Keratinocyte (primary cell): ENCODE measurements around the gene KLC3.

Experiments used
- CTCF ChIP-seq, 3 experiments: IDR thresholded peaks in 1 of 3; conservative IDR thresholded peaks in 1 of 3; optimal IDR thresholded peaks in 1 of 3; 2 replicates in 2 of 3; 3 replicates in 1 of 3; pipeline versions ENCODE3 to v1.5.1; 2011; ENCODE audit warnings: low read length in 3 of 3, mild to moderate bottlenecking in 3 of 3, moderate library complexity in 2 of 3, control low read depth in 1 of 3, inconsistent platforms in 1 of 3; ENCODE audit not compliant: insufficient read depth in 2 of 3; ENCODE audit errors: extremely low read depth in 1 of 3
- EZH2 ChIP-seq: IDR thresholded peaks from one replicate; pipeline ENCODE4 v1.6.1; 2012; ENCODE audit warnings: inconsistent platforms, mild to moderate bottlenecking, low read length, moderate library complexity

GRCh38 chr19:45304141-45304926 is 36.2 kb upstream of the KLC3 start:
- TF ChIP-seq EZH2 (no peak), CTCF (optimal IDR thresholded peaks at IDR 0.05 in 1 of 3, IDR thresholded peaks at IDR 0.05 in 1 of 3, conservative IDR thresholded peaks at IDR 0.05 in 1 of 3; ENCODE audit: extremely low read depth in 1 of 3, insufficient read depth in 2 of 3, low read length in 3 of 3) (no peak)
